GM21423 (cell line): ENCODE measurements around the gene ENTREP1.
"Not testable (repeated sequence)": the region's sequence is repeated elsewhere in the genome, so short reads cannot be mapped to it uniquely, and the experiment has no call there.

Experiments used
- ATAC-seq: cut with Tn5 transposase; IDR thresholded peaks from one replicate; pipeline ENCODE4 v1.9.1; 2021; ENCODE audit warnings: mild to moderate bottlenecking, moderate library complexity; ENCODE audit not compliant: unreplicated experiment

The ENTREP1 gene

DNA sequence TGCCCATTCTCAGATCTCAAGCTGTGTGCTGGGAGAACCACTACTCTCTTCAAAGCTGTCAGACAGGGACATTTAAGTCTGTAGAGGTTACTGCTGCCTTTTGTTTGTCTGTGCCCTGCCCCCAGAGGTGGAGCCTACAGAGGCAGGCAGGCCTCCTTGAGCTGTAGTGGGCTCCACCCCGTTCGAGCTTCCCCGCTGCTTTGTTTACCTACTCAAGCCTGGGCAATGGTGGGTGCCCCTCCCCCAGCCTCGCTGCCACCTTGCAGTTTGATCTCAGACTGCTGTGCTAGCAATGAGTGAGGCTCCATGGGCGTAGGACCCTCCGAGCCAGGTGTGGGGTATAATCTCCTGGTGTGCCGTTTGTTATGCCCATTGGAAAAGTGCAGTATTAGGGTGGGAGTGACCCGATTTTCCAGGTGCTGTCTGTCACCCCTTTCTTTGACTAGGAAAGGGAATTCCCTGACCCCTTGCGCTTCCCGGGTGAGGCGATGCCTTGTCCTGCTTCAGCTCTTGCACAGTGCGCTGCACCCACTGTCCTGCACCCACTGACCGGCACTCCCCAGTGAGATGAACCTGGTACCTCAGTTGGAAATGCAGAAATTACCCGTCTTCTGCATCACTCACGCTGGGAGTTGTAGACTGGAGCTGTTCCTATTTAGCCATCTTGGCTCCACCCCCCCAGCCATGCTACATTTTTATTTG, 115.4 kb downstream of the ENTREP1 start:
- ATAC-seq = not testable (repeated sequence)
